NCI-H2081 treated with DMSO at 0.1 percent for 48 hours (cell line): ENCODE measurements around the gene KBTBD8.

Source experiments
- DNase-seq: peaks from one replicate; lab custom pipeline; 2025; lab: John Stamatoyannopoulos, UW

The KBTBD8 gene

DNA sequence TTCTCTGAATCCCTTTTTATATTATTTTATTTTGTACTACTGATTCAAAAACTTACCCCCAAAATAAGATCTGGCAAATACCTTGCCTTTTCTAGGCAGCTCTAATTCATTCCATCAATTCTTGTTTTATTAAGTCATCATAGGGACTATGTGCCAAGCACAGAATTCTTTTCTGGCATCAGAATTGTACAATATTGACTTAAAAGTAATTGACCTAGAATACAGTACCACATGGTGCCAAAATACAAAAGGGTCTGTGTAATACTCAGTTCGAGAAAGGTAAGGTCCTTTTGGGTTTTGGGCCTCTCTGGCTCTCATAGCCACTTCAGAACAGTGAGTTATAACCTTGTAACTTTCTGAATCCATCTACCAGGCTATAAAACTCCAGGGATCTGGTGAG, 46.2 kb downstream of the KBTBD8 start:
- DNase-seq: no peak

GRCh38 chr3:67044955-67045354, 46.8 kb downstream of the KBTBD8 start:
- no peak for DNase-seq

GRCh38 chr3:67045711-67046465, 47.8 kb downstream of the KBTBD8 start:
- no peak for DNase-seq

GRCh38 chr3:67047051-67047450, 48.9 kb downstream of the KBTBD8 start:
- no peak for DNase-seq

DNA sequence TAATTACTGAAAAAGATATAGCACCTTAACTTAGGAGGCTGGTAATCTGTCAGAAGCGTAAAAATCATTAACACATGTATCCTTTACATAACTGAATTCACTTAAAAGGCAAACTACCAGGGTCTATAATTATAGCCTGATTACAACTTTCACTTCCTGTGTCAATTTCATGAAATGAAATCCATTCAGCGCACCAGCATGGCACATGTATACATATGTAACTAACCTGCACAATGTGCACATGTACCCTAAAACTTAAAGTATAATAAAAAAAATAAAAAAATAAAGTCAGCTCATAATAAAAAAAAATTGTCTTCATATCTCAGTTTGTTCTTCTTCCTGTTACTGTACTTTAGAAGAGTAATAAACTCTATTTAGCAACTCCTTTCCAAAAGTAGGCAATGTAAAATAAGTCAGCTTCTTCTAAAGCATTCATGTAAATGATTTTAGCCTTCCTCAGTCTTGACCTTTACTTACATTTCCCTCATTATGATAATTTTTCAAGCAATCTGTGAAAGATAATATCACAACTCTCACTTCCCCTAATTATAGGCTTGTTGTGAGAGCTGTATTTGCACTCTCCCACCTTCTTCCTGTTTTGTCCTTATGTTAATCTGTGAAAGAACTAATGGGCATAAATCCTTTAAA, 50.1 kb downstream of the KBTBD8 start:
- peak; percentile 9 for DNase-seq

- no peak for DNase-seq
Measured at GRCh38 chr3:67048715-67049074, 50.6 kb downstream of the KBTBD8 start.

GRCh38 chr3:67059443-67059842, 61.3 kb downstream of the KBTBD8 start:
- DNase-seq: no peak
